ENCODE results near the gene NDUFV3. TPM values are rescaled to one million over a fixed set of nuclear protein-coding genes. Genes with fewer than 3 reads are reported as not detected.

Gene NDUFV3
- total and polyA plus RNA-seq, 3 experiments from 2014 or later, result 20.3 to 36.8 (median 36.6) TPM

DNA sequence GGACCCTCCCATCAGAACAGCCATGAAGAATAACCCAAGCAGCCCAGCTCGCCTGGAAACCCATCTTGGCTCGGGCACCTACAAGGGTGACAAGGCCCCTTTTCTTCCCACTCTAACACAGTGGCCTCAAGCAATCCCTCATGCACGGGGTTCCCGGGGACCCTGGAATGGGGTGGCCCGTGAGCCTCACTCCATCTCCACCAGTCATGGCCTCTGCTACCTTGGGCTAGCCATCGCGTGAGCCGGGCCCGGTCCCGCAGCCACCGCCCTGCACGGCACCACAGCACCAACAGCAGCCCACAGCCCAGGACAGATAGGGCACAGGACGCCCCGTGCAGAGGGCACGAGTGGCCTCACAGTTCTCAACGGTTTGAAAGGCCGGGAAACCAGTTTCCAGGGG lies 32.8 kb upstream of the NDUFV3 start:
- peaks cover 41% of the 10 kb centered on the region for H3K36me3 ChIP-seq (ENCODE audit: insufficient read depth, low read length)
- no peak overlapping the region for H3K4me3 Mint-ChIP-seq
- H3K4me3 ChIP-seq (ENCODE audit: low read length), result no peak overlapping the region
- H3K9me3 Mint-ChIP-seq, result no peaks in the 10 kb centered on the region
- no peaks in the 10 kb centered on the region for H3K27me3 ChIP-seq (ENCODE audit: insufficient read depth, low read length, poor library complexity, severe bottlenecking)
- CTCF ChIA-PET, result no interaction called here
- peaks cover 9 to 82% (median 22%) of the 10 kb centered on the region in 3 donors for H3K36me3 Mint-ChIP-seq
- H3K27ac ChIP-seq (ENCODE audit: low read depth, low read length), result no peak overlapping the region
- POLR2A ChIA-PET, result no interaction called here
- no peaks in the 10 kb centered on the region for H3K4me1 ChIP-seq (ENCODE audit: insufficient read depth, low read length)
- H3K27ac Mint-ChIP-seq, result peak overlapping the region in 1 of 8 donors; percentile 47
- H3K27me3 Mint-ChIP-seq, result no peaks in the 10 kb centered on the region
- no peaks in the 10 kb centered on the region for H3K9me3 ChIP-seq (ENCODE audit: low read length)
- H3K4me1 Mint-ChIP-seq, result peaks cover 4 to 13% (median 12%) of the 10 kb centered on the region in 3 donors
- no peak for DNase-seq

DNA sequence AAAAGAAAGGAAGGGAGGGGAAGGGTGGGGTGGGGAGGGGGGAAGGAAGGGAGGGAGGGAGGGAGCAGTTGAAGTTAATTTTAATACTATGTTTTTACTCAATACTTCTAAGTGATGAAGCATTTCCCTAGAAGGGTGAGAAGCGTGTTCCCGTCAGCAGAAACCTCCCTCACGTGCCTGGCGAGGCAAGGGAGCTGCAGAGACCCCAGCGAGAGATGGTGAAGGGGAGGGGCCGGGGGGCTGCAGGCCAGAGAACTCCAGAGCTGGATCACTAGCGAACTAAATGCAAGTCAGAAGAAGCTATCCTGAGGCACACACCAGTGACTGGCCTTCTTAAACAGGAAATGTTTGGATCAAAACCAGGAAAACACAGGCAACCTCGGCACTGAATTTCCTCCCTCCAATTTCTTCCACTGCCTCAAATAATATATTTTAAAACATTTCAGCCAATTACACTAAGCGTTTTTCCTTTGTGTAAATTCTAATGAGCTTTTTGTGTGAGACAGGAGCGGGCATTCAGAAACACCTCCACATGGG lies 31.7 kb upstream of the NDUFV3 start:
- Histone ChIP-seq H3K9me3 (ENCODE audit: low read length) (no peaks in the 10 kb centered on the region), H3K4me3 (ENCODE audit: low read length) (no peak overlapping the region), H3K36me3 (ENCODE audit: insufficient read depth, low read length) (peaks cover 30% of the 10 kb centered on the region), H3K27me3 (ENCODE audit: insufficient read depth, low read length, poor library complexity, severe bottlenecking) (no peaks in the 10 kb centered on the region), H3K27ac (ENCODE audit: low read depth, low read length) (no peak overlapping the region), H3K4me1 (ENCODE audit: insufficient read depth, low read length) (no peaks in the 10 kb centered on the region)
- no peak for DNase-seq
- Mint-ChIP-seq H3K4me3 (no peak overlapping the region), H3K4me1 (peaks cover 4 to 17% (median 17%) of the 10 kb centered on the region in 3 donors), H3K27ac (no peak overlapping the region), H3K9me3 (no peaks in the 10 kb centered on the region), H3K36me3 (peaks cover 9 to 80% (median 19%) of the 10 kb centered on the region in 3 donors), H3K27me3 (no peaks in the 10 kb centered on the region)
- ChIA-PET POLR2A (no interaction called here), CTCF (interaction anchor here (1.3 kb wide), 1 partner anchor 11 kb away, joined by 3 read pairs; no protein-coding TSS in a partner anchor)

DNA sequence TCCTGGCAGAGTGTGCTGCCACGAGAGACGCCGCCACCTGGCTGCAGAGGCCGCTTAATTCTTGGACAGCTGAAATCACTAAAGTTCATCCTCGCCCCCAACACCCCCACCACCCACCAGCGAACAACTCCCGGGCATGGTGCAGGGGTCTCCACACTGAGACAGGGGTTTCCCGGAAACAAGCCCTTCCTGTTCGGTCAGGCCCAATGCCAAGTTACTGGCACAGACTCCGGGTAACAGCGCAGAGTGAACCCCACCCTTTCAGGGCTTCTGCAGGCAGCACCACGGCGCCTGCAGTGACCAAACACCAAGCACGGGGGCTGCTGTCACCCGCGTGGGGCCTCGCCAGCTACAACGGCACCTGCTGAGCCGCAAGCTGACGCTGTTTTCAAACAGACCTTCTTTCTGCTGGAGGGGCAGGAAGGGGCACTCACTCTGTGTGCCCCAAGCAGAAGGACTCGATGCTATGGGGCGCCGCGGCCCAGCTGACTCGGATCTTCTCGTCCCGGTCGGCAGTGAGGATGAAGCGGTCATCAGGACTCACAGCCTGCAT lies 31.2 kb upstream of the NDUFV3 start:
- Histone ChIP-seq H3K36me3 (ENCODE audit: insufficient read depth, low read length) (peaks cover 25% of the 10 kb centered on the region), H3K27me3 (ENCODE audit: insufficient read depth, low read length, poor library complexity, severe bottlenecking) (no peaks in the 10 kb centered on the region), H3K4me1 (ENCODE audit: insufficient read depth, low read length) (no peaks in the 10 kb centered on the region), H3K4me3 (ENCODE audit: low read length) (no peak overlapping the region), H3K27ac (ENCODE audit: low read depth, low read length) (no peak overlapping the region), H3K9me3 (ENCODE audit: low read length) (no peaks in the 10 kb centered on the region)
- Mint-ChIP-seq H3K4me3 (no peak overlapping the region), H3K4me1 (peaks cover 4 to 21% (median 14%) of the 10 kb centered on the region in 3 donors), H3K9me3 (no peaks in the 10 kb centered on the region), H3K36me3 (peaks cover 9 to 80% (median 16%) of the 10 kb centered on the region in 3 donors), H3K27me3 (no peaks in the 10 kb centered on the region), H3K27ac (no peak overlapping the region)
- CTCF ChIA-PET, result interaction anchor here (1.3 kb wide), 1 partner anchor 11 kb away, joined by 3 read pairs; no protein-coding TSS in a partner anchor
- no peak for DNase-seq
- POLR2A ChIA-PET, result no interaction called here

DNA sequence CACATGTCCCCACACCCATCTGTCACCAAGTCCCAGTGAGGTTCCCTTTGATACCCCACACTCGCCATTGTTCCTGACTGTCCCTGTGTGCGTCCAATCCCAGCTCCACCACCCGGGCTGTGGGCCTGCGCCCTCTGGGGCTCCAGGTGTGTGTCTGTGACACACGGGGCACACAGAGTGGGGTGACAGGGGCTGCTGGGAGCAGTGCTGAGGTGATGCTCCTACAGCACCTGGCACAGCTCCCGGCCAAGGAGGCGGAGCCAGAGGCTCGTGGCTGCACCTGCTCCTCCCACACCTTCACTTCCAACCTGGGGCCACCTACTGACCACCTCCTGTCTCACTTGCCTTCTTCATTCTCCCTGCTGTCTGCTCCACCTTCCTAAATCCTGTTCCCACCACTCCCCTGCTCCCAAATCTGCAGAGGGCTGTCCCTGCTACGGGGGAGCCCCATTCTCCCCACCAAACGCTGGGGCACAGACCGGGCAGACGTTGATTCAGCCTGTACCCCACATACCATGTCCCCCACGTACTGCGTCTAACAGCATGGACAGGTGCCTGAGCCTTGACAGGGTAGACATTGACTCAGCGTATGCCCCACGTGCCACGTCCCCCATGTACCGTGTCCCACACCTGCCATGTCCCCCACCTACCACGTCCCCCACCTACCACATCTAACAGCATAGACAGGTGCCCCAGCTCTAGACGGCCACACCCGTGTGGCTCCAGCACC lies 30.2 kb upstream of the NDUFV3 start:
- Mint-ChIP-seq H3K9me3 (no peaks in the 10 kb centered on the region), H3K36me3 (peaks cover 9 to 78% (median 11%) of the 10 kb centered on the region in 3 donors), H3K4me3 (peak overlapping the region in 1 of 7 donors; percentile 56), H3K27me3 (no peaks in the 10 kb centered on the region), H3K27ac (peak overlapping the region in 1 of 8 donors; percentile 93), H3K4me1 (peaks cover 4 to 21% (median 14%) of the 10 kb centered on the region in 3 donors)
- H3K4me3 ChIP-seq (ENCODE audit: low read length), result no peak overlapping the region
- ChIA-PET CTCF (no interaction called here), POLR2A (no interaction called here)
- H3K36me3 ChIP-seq (ENCODE audit: insufficient read depth, low read length), result peaks cover 22% of the 10 kb centered on the region
- H3K27ac ChIP-seq (ENCODE audit: low read depth, low read length), result no peak overlapping the region
- DNase-seq, result no peak
- H3K9me3 ChIP-seq (ENCODE audit: low read length), result no peaks in the 10 kb centered on the region
- H3K27me3 ChIP-seq (ENCODE audit: insufficient read depth, low read length, poor library complexity, severe bottlenecking), result no peaks in the 10 kb centered on the region
- H3K4me1 ChIP-seq (ENCODE audit: insufficient read depth, low read length), result no peaks in the 10 kb centered on the region

DNA sequence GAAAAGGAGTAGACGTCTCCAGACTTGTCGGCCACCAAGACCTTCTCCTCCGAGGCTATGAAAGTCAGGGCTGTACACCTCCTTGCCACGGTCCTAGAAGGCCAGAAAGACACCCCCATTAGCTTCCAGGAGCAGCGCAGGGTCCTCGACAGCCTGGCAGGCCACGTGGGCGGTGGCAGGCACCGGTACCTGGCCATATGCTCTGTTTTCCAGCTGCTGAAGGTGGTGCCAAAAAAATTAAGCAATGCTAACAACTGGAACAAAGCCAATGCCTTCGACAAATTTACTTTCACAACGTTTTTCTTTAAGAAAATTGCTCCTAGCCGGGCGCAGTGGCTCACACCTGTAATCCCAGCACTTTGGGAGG lies 29.6 kb upstream of the NDUFV3 start:
- Histone ChIP-seq H3K9me3 (ENCODE audit: low read length) (no peaks in the 10 kb centered on the region), H3K27ac (ENCODE audit: low read depth, low read length) (no peak overlapping the region), H3K36me3 (ENCODE audit: insufficient read depth, low read length) (peaks cover 16% of the 10 kb centered on the region), H3K27me3 (ENCODE audit: insufficient read depth, low read length, poor library complexity, severe bottlenecking) (no peaks in the 10 kb centered on the region), H3K4me1 (ENCODE audit: insufficient read depth, low read length) (no peaks in the 10 kb centered on the region), H3K4me3 (ENCODE audit: low read length) (no peak overlapping the region)
- Mint-ChIP-seq H3K36me3 (peaks cover 8 to 78% (median 12%) of the 10 kb centered on the region in 3 donors), H3K27ac (no peak overlapping the region), H3K4me3 (no peak overlapping the region), H3K9me3 (no peaks in the 10 kb centered on the region), H3K27me3 (no peaks in the 10 kb centered on the region), H3K4me1 (peaks cover 4 to 21% (median 14%) of the 10 kb centered on the region in 3 donors)
- POLR2A ChIA-PET, result interaction anchor here (0.6 kb wide), 1 partner anchor 147 kb away, joined by 3 read pairs; no protein-coding TSS in a partner anchor
- CTCF ChIA-PET, result no interaction called here
- DNase-seq, result no peak

DNA sequence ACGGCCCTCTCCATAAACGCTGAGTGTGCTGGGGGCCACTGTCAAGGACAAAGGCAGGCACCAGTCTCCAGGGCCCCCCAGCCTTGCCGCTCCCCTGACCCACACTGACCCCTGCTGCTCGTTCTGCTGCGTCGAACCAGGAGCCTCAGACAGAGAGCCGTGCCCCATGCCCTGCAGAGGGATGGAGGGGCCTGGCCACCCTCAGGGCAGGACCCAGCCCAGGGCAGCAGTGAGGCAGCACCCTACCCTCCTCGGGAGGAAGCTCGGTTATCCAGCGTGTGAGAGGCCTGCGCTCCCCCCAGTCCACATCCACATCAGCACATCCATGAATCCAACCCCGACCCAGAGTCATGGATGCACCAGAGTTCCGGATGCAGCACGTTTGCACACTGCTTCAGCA lies 28.8 kb upstream of the NDUFV3 start:
- POLR2A ChIA-PET, result interaction anchor here (0.6 kb wide), 1 partner anchor 147 kb away, joined by 3 read pairs; no protein-coding TSS in a partner anchor
- DNase-seq, result no peak
- H3K4me3 Mint-ChIP-seq, result no peak overlapping the region
- Histone ChIP-seq H3K27me3 (ENCODE audit: insufficient read depth, low read length, poor library complexity, severe bottlenecking) (no peaks in the 10 kb centered on the region), H3K9me3 (ENCODE audit: low read length) (no peaks in the 10 kb centered on the region), H3K4me3 (ENCODE audit: low read length) (no peak overlapping the region), H3K4me1 (ENCODE audit: insufficient read depth, low read length) (no peaks in the 10 kb centered on the region), H3K36me3 (ENCODE audit: insufficient read depth, low read length) (peaks cover 21% of the 10 kb centered on the region), H3K27ac (ENCODE audit: low read depth, low read length) (no peak overlapping the region)
- no peaks in the 10 kb centered on the region for H3K27me3 Mint-ChIP-seq
- no peaks in the 10 kb centered on the region for H3K9me3 Mint-ChIP-seq
- H3K27ac Mint-ChIP-seq, result peak overlapping the region in 2 of 8 donors; percentile 63 to 73
- CTCF ChIA-PET, result interaction anchor here (1.7 kb wide), 1 partner anchor 13 kb away, joined by 3 read pairs; no protein-coding TSS in a partner anchor
- peaks cover 4 to 21% (median 12%) of the 10 kb centered on the region in 3 donors for H3K4me1 Mint-ChIP-seq
- H3K36me3 Mint-ChIP-seq, result peaks cover 4 to 78% (median 10%) of the 10 kb centered on the region in 3 donors

DNA sequence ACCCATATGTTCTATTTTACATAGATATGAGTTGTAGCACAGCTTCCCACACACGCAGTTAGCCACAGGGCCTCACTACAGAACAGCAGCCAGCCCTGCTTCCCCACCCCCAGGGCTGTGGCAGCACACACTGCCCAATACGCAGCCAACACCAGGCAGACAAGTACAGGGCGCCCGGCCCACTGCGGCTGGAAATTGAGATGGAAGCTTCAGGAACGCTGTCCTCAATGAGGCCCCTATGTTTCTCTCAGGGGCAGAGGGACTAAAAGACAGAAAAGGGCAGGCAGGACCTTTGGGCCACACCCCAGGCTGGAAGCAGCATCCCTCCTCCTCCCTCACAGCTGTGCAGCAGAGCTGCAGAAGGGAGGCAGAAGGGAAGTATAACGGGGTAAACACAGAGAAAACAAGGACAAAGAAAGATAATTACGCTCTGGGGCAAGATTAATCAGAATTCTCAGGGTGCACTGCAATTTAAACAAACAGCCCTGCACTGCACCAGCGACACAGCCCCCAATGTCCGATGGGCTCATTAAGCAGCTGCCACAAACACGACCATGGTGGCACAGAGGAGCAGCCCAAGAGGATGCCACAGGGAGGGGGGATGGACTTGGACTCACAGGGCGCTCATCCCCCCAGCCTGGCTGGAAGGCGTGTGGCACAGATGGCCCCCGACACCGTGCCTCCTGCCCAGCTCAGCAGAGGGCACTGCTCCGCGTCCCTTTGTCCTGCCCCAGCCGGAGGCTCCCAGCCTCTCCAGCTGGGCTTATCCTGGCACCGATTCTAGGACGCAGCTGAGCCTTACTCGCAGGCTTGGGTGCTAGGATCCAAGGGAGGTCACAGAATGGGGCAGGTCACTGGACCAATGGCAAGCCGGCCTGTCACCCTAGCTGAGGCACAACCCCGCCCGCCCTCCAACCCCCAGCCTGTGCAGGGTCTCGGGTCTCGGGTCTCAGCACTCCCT lies 28.0 kb upstream of the NDUFV3 start:
- Histone ChIP-seq H3K9me3 (ENCODE audit: low read length) (no peaks in the 10 kb centered on the region), H3K4me3 (ENCODE audit: low read length) (no peak overlapping the region), H3K27me3 (ENCODE audit: insufficient read depth, low read length, poor library complexity, severe bottlenecking) (no peaks in the 10 kb centered on the region), H3K27ac (ENCODE audit: low read depth, low read length) (no peak overlapping the region), H3K4me1 (ENCODE audit: insufficient read depth, low read length) (no peaks in the 10 kb centered on the region), H3K36me3 (ENCODE audit: insufficient read depth, low read length) (peaks cover 22% of the 10 kb centered on the region)
- Mint-ChIP-seq H3K27ac (peak overlapping the region in 3 of 8 donors; percentile 23 to 73 (median 63)), H3K36me3 (peaks cover 4 to 81% (median 12%) of the 10 kb centered on the region in 3 donors), H3K4me3 (no peak overlapping the region), H3K4me1 (peaks cover 4 to 21% (median 12%) of the 10 kb centered on the region in 3 donors), H3K27me3 (no peaks in the 10 kb centered on the region), H3K9me3 (no peaks in the 10 kb centered on the region)
- CTCF ChIA-PET, result interaction anchor here (1.7 kb wide), 1 partner anchor 14 kb away, joined by 3 read pairs; no protein-coding TSS in a partner anchor
- POLR2A ChIA-PET, result no interaction called here
- DNase-seq, result no peak
